SKM-1 (cell line): ENCODE results near the gene CEP295NL.
A peak's percentile ranks its signal among the peaks of the same experiment; 100 is the strongest.
"Not testable (repeated sequence)": the region's sequence is repeated elsewhere in the genome, so short reads cannot be mapped to it uniquely, and the experiment has no call there.

Experiments used
- DNase-seq: peaks from one replicate; lab custom pipeline; 2025; ENCODE audit not compliant: unreplicated experiment; lab: John Stamatoyannopoulos, UW

The CEP295NL gene

DNA sequence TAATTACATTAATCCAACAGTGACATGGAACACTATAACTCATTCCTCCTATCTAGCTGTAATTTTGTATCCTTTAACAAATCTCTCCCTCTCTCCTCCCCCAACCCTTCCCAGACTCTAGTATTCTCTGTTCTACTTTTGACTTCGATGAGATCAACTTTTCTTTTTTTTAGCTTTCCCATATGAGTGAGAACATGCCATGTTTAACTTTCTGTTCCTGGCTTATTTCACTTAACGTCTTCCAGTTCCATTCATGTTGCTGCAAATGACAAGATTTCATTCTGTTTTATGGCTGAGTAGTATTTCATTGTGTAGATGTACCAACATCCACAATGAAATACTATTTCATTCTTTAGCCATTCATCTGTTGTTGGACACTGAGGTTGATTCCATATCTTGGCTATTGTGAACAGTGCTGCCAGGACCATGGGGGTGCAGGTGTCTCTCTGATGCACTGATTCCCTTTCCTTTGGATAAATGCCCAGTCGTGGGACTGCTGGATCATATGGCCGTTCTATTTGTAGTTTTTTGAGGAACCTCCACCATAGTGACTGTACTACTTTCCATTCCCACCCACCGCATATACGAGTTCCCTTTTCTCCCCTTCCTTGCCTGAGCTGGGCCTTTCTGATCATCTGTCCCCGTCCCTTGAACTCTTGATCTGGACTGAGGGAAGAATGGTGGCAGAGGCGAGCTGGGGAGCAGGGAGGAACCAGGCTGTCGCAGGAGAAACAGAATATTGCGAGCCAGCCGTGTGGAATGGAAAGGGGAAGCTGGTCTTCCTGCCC is 7.7 kb upstream of the CEP295NL start:
- peak; percentile 87 for DNase-seq

DNA sequence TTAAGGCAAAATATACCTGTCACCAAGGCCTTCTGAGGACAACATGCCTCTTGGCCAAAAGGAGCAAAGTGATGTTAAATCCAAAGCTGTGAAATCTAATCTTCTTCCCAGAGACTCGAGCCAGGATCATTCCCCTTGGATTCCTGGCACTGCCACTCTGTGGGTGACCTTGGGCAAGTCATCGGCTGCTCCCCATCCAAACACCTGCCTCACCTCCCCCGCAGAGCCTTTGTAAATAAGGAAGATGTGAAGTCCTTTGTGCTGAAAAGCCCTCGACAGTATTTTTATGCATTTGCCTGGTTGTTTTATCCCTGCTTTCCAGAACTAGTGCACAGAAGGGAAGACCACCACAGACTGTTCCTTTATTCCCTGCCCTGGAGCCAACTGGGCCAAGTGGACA is 5.4 kb upstream of the CEP295NL start:
- DNase-seq: no peak

DNA sequence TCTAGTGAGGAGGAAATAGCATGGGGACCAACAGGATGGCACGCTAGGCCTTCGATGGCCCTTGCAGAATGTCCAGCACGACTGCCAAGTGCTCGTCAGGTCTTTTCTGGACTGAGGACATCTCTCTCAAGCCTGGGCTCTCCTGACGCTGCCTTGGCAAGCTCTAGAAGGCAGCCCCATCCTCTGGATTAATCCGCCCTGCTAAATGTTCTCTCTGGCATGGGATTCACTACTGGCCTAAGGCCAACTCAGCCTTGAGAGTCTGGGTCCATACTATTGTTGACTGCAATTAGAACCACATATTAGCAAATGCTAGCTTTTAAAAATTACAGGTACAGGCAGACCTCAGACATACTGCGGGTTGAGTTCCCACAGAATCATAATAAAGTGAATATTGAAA is 2.5 kb upstream of the CEP295NL start:
- no peak for DNase-seq

- no peak for DNase-seq
Measured at GRCh38 chr17:78905116-78905515, 2.1 kb upstream of the CEP295NL start.

DNA sequence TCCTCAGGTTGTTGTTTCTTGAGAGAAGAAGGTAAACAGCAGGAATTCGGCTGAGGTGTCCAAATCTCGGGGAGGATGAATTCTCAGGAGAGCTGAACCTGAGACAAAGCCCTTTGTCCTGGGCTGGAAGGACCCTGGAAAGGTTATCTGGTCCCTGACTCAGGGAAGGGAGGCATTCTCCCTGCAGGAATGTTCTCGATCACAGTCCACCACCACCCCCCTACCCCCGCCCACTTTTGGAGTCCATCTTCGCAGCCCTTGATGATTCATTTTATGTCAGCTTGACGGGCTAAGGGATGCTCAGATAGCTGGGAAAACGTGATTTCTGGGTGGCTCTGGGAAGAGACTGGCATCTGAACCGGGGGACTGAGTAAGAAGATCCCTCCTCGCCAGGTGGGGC is 1.4 kb upstream of the CEP295NL start:
- DNase-seq: no peak

DNA sequence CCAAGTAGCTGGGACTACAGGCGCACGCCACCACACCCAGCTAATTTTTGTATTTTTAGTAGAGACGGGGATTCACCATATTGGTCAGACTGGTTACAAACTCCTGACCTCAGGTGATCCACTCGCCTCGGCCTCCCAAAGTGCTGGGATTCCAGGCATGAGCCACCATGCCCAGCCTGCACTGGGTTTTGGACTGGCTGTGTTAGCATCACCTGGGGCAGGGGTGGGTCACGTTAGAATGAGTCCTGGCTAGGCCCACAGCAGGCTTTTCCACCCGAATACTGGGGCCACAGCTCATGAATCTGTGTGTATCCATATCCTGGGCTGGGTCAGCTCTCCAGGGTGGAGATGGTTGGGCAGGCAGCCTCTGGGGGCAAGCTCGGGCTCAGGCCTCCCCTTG is 770 bp downstream of the CEP295NL start:
- DNase-seq: not testable (repeated sequence)

GRCh38 chr17:78901806-78902205 is 1.2 kb downstream of the CEP295NL start:
- no peak for DNase-seq

- no peak for DNase-seq
Measured at GRCh38 chr17:78900816-78901215, 2.2 kb downstream of the CEP295NL start.

GRCh38 chr17:78899361-78900260 is 3.4 kb downstream of the CEP295NL start:
- no peak for DNase-seq

DNA sequence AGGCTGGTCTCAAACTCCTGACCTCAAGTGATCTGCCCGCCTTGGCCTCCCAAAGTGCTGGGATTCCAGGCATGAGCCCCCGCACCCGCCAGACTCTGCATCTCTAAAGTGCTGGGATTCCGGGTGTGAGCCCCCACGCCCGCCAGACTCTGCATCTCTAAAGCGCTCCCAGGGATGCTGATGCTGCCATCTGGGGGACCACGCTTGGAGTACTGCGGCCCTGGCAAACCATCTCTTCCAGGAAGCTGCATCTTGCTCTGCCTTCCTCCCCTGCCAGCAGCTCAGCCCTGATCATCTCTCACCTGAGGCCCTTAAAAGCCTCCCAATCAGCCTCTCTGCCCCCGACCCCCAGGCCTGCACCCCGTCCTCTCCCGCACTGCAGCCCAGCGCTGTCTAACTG is 4.1 kb downstream of the CEP295NL start:
- no peak for DNase-seq

- no peak for DNase-seq
Measured at GRCh38 chr17:78898075-78898836, 4.7 kb downstream of the CEP295NL start.

GRCh38 chr17:78897664-78898047 is 5.3 kb downstream of the CEP295NL start:
- DNase-seq: no peak

DNA sequence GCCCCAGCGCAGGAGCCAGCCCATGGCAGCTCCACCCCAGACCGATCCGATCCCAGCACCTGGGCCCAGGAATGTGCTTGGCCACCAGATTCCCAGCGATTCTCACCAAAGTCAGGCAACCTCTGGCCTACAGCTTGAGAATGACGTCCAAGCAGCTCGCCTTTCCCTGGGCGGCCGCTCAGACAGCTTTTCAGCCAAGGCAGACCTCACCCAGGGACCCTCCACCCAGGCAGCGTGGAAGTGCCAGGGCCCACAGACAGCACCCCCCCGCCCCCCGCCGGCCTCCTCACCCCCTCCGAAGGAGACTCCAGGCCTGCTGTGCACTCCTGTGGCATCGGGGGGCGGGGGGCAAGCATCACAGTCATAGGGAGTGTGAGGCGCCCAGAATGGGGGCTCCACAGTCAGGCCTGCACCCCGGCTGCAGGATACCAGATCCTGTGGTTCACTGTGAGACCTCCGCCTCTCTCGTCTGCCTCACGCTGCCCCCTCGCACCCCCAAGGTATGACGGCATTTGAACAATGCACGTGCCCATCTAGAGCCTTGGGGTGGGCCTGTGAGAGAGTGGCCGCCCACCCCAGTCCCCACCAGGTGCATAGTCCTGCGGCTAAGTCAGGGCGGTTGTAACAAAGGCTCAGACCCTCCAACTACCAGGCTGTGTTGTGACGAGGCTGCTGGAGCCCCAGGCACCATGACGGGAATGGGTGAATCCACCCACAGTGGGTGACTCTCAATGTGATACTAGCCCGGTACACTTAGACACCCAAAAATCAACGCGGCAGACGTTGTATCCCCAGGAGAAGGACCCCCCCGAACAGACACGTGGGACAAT is 6.0 kb downstream of the CEP295NL start:
- DNase-seq: no peak

DNA sequence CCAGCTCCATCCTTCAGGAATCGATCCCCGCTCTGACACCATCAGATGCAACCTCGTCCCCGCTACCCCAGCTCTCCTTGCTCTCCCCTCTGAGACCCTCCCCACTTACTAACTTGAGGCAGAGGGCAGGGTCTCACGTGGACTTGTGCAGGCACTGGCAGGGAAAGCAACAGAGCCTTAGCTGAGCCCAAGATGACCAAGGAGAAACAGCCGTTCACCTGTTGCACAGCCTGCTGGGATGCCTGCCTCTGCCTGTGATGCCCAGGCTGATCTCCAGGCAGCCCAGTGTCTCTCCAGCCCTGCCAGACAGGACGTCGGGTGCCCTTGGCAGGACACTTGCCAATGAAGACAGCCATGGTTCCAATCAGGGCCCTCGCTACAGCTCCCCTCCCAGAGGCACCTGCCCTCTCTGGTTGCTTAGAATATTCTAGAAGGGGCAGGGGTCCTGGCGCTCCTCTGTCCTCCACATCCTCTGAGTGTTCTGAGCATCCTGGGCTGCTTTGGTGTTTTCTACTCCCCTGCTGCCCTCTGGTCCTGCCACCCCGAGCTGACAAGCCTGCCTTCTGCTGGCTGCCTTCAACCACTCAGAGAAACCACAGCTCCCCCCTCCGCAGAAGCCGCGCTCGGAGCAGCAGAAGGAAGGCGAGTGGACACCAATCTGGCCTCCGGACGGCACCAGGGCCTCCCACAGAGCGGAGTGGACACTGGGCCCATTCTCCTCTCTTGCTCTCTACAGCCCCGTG is 6.7 kb downstream of the CEP295NL start:
- DNase-seq: no peak

DNA sequence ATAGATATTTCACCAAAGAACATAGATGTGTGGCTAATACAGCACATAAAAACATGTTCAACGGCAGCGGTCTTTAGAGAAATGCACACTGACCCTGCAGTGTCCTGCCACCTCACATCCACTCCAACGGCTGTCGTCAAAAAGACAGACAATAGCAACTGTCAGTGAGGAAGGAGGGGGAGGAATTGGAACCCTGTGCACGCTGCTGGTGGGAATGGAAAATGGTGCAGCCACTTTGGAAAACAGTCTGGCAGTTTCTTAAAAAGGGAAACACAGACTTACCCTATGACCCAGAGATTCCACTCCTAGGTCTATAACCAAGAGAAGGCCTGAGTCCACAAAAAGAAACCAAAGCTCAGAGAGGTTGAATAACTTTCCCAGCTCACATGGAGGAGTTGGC is 7.7 kb downstream of the CEP295NL start:
- no peak for DNase-seq

DNA sequence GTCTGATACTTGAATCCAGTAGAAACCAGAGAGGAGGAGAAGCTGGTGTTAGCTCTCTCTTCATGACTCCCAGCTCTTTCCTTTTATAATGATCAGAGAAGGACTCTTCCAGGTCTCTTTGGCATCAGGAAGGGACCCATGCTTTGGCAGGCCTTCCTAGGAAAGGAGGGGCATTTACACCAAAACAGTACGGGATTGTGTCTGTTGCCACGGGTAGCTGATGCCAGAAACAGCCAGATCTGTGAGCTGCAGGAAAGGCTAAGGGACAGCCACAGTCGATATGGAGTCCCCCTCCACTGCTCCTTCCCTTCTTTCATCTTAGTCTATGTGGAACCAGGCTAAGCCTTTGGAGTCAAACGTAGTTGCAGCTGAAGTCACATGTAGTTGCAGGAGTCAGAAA is 9.3 kb downstream of the CEP295NL start:
- no peak for DNase-seq

GRCh38 chr17:78892936-78893379 is 10.0 kb downstream of the CEP295NL start:
- peak; percentile 55 for DNase-seq

DNA sequence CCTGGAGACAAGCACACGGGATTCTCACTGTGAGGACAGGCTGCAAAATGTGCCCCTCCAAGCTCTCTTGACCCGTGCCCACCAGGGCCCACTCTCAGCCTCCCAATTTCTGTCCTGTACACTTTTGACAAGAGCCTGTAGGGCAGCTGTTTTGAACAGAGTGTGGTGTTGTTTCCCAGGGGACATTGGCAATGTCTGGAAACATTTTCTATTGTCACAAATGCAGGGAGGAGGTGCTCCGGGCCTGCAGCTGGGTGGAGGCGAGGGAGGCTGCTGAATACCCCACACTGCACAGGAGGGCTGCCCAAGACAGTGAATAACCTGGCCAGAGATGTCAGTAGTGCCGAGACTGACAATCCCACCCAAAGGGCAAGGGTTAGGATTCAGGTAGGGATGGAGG is 10.5 kb downstream of the CEP295NL start:
- DNase-seq: no peak

DNA sequence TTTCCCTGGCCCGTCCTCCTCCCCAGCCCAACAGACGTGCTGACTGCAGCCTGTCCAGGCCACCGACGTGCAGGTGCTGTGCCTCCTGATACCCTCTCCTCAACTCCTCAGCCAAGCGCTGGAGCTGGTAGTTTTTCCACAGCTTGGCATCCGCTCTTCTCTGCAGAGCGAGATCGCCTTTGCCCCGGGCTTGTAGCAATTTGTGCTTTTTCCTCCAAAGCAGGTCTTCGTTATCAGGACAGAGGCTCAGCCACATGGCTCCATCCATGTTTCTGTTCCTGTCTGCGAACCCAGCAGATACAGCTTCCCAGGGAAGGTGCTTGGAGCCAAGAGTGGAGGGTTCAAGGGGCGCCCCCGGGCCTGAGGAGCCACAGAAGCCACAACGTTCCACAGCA is 10.9 kb downstream of the CEP295NL start:
- DNase-seq: no peak
